GM12891 (cell line): ENCODE measurements around the gene ACY1.

Experiments
- PAX5 ChIP-seq: IDR thresholded peaks from 2 replicates; pipeline ENCODE4 v1.6.1; 2011; ENCODE audit warnings: low read length, moderate library complexity, mild to moderate bottlenecking; ENCODE audit not compliant: insufficient read depth, severe bottlenecking
- POLR2A ChIP-seq: IDR thresholded peaks from 2 replicates; pipeline ENCODE4 v1.6.1; 2011; ENCODE audit warnings: low read depth, low read length, control low read depth
- POLR2AphosphoS5 ChIP-seq: IDR thresholded peaks from 2 replicates; pipeline ENCODE4 v1.6.1; 2011; ENCODE audit warnings: low read depth, low read length, control low read depth
- POU2F2 ChIP-seq: IDR thresholded peaks from 2 replicates; pipeline ENCODE4 v1.6.1; 2011; ENCODE audit warnings: low read depth, mild to moderate bottlenecking, control low read depth, low read length, moderate library complexity
- SPI1 ChIP-seq: IDR thresholded peaks from 2 replicates; pipeline ENCODE4 v1.6.1; 2011; ENCODE audit warnings: low read depth, low read length, control low read depth
- TAF1 ChIP-seq: IDR thresholded peaks from 2 replicates; pipeline ENCODE4 v1.6.1; 2011; ENCODE audit warnings: low read depth, low read length, control low read depth

- no peak for TF ChIP-seq TAF1
- TF ChIP-seq POLR2A, result no peak
- no peak for TF ChIP-seq POLR2AphosphoS5
- no peak for TF ChIP-seq POU2F2
- TF ChIP-seq SPI1, result no peak
- TF ChIP-seq PAX5, result no peak
These were observed 36.0 kb upstream of the ACY1 start for GRCh38 chr3:51947215-51947900.
